Vagina (tissue), 2 donors: ENCODE measurements around the gene DENND1A. TPM values are rescaled to one million over a fixed set of nuclear protein-coding genes. Genes with fewer than 3 reads are reported as not detected.

Experiments used
- DNase-seq, 2 donors: peaks; one replicate each; pipeline ENCODE4 v3.0.0-alpha.2; 2017; ENCODE audit errors: extremely low spot score in 2 of 2
- H3K27ac ChIP-seq: fragments of 200-600 bp; sonication (generic); one replicate; pipeline ENCODE4 v1.5.1; 2019
- H3K27me3 ChIP-seq: fragments of 200-600 bp; sonication (generic); one replicate; pipeline ENCODE4 v1.5.1; 2019
- H3K36me3 ChIP-seq, 2 donors: fragments of 200-600 bp; sonication (generic); one replicate each; pipeline ENCODE4 v1.5.1; 2017 to 2019
- H3K4me1 ChIP-seq: fragments of 200-600 bp; sonication (generic); one replicate; pipeline ENCODE4 v1.5.1; 2019
- H3K4me3 ChIP-seq, 2 donors: fragments of 200-600 bp; sonication (generic); 1 replicate in 1 of 2; 2 replicates in 1 of 2; pipeline ENCODE4 v1.5.1; 2016 to 2019
- H3K9me3 ChIP-seq: fragments of 200-600 bp; sonication (generic); one replicate; pipeline ENCODE4 v1.5.1; 2019
- CTCF ChIP-seq, 3 experiments: fragments of 450-650 bp in 2 of 3; fragments of 200-600 bp in 1 of 3; sonication (generic) in 1 of 3; IDR thresholded peaks; one replicate each; pipeline ENCODE4 v1.5.1; 2017 to 2019; ENCODE audit warnings: antibody characterized with exemption in 3 of 3, mild to moderate bottlenecking in 2 of 3, moderate library complexity in 2 of 3
- POLR2A ChIP-seq, 2 donors: fragments of 450-650 bp; IDR thresholded peaks; one replicate each; pipeline ENCODE4 v1.6.1; 2017; ENCODE audit warnings: antibody characterized with exemption in 2 of 2, mild to moderate bottlenecking in 2 of 2, moderate library complexity in 2 of 2
- POLR2AphosphoS5 ChIP-seq, 2 donors: sonication (generic); formaldehyde crosslinking; IDR thresholded peaks; one replicate each; pipeline ENCODE4 v1.9.0; 2017; ENCODE audit warnings: antibody characterized with exemption in 2 of 2, mild to moderate bottlenecking in 2 of 2, low read depth in 1 of 2; ENCODE audit not compliant: insufficient read depth in 1 of 2
- intact Hi-C: fragments of 100-400 bp; cut with DNase I; formaldehyde crosslinking; loops from one replicate; pipeline ENCODE4 v1.15.1; 2023
- total RNA-seq: library from RNA; depleted of rRNA; stranded (reverse); fragments of >200 nt; gene quantifications from one replicate; pipeline ENCODE4 v1.2.3, GENCODE V29; 2016

Gene DENND1A
- total RNA-seq, 1 donor from 2014 or later = 20.4 TPM

GRCh38 chr9:123370526-123371227 is 559.2 kb downstream of the DENND1A start:
- intact Hi-C loops = no loop called here
- H3K27me3 ChIP-seq = peaks cover 6% of the 10 kb centered on the region

GRCh38 chr9:123370108-123370507 is 559.8 kb downstream of the DENND1A start:
- no peak for DNase-seq
- Histone ChIP-seq H3K27me3 (peaks cover 6% of the 10 kb centered on the region), H3K4me1 (peaks cover 5% of the 10 kb centered on the region), H3K4me3 (no peak overlapping the region), H3K36me3 (no peaks in the 10 kb centered on the region), H3K27ac (no peak overlapping the region), H3K9me3 (no peaks in the 10 kb centered on the region)
- intact Hi-C loops = no loop called here
- TF ChIP-seq POLR2AphosphoS5 (IDR thresholded peaks at IDR 0.05; ENCODE audit: insufficient read depth in 1 of 2, low read depth in 1 of 2) (no peak), CTCF (IDR thresholded peaks at IDR 0.05) (no peak), POLR2A (IDR thresholded peaks at IDR 0.05) (no peak)

More at GRCh38 chr9:123370526-123371227, 559.2 kb downstream of the DENND1A start:
- no peak for DNase-seq
- H3K4me1 ChIP-seq = peaks cover 10% of the 10 kb centered on the region
- no peak overlapping the region for H3K4me3 ChIP-seq
- no peaks in the 10 kb centered on the region for H3K9me3 ChIP-seq
- TF ChIP-seq CTCF (IDR thresholded peaks at IDR 0.05) = no peak
- no peak for TF ChIP-seq POLR2A (IDR thresholded peaks at IDR 0.05)
- TF ChIP-seq POLR2AphosphoS5 (IDR thresholded peaks at IDR 0.05; ENCODE audit: insufficient read depth in 1 of 2, low read depth in 1 of 2) = no peak
- no peaks in the 10 kb centered on the region for H3K36me3 ChIP-seq
- no peak overlapping the region for H3K27ac ChIP-seq

- TF ChIP-seq CTCF (IDR thresholded peaks at IDR 0.05) = no peak
- no peak for TF ChIP-seq POLR2AphosphoS5 (IDR thresholded peaks at IDR 0.05; ENCODE audit: insufficient read depth in 1 of 2, low read depth in 1 of 2)
- TF ChIP-seq POLR2A (IDR thresholded peaks at IDR 0.05) = no peak
- Histone ChIP-seq H3K27ac (no peak overlapping the region), H3K36me3 (no peaks in the 10 kb centered on the region), H3K4me3 (no peak overlapping the region), H3K9me3 (no peaks in the 10 kb centered on the region), H3K27me3 (peaks cover 6% of the 10 kb centered on the region), H3K4me1 (peaks cover 5% of the 10 kb centered on the region)
- DNase-seq = no peak
- intact Hi-C loops = no loop called here
These were observed 560.6 kb downstream of the DENND1A start for GRCh38 chr9:123369296-123369695.

- H3K27me3 ChIP-seq = peaks cover 6% of the 10 kb centered on the region
- H3K4me1 ChIP-seq = peaks cover under 1% of the 10 kb centered on the region
- DNase-seq = no peak
- H3K27ac ChIP-seq = no peak overlapping the region
- H3K36me3 ChIP-seq = no peaks in the 10 kb centered on the region
- intact Hi-C loops = no loop called here
- no peak overlapping the region for H3K4me3 ChIP-seq
- H3K9me3 ChIP-seq = no peaks in the 10 kb centered on the region
- no peak for TF ChIP-seq POLR2A (IDR thresholded peaks at IDR 0.05)
- TF ChIP-seq CTCF (IDR thresholded peaks at IDR 0.05) = no peak
- no peak for TF ChIP-seq POLR2AphosphoS5 (IDR thresholded peaks at IDR 0.05; ENCODE audit: insufficient read depth in 1 of 2, low read depth in 1 of 2)
These were observed 561.3 kb downstream of the DENND1A start for GRCh38 chr9:123368536-123369153.

- peaks cover 4% of the 10 kb centered on the region for H3K27me3 ChIP-seq
- no peaks in the 10 kb centered on the region for H3K9me3 ChIP-seq
- no peak for DNase-seq
- H3K27ac ChIP-seq = no peak overlapping the region
- intact Hi-C loops = no loop called here
- no peak for TF ChIP-seq POLR2AphosphoS5 (IDR thresholded peaks at IDR 0.05; ENCODE audit: insufficient read depth in 1 of 2, low read depth in 1 of 2)
- TF ChIP-seq POLR2A (IDR thresholded peaks at IDR 0.05) = no peak
- no peaks in the 10 kb centered on the region for H3K4me1 ChIP-seq
- no peaks in the 10 kb centered on the region for H3K36me3 ChIP-seq
- H3K4me3 ChIP-seq = no peak overlapping the region
These were observed 561.9 kb downstream of the DENND1A start for GRCh38 chr9:123368023-123368422.
